ACC112 (cell line): ENCODE measurements around the gene RUNX1.

Experiments
- H2AFZ ChIP-seq: fragments of 200-600 bp; sonication (generic); one replicate; pipeline ENCODE4 v1.6.0; 2017; ENCODE audit warnings: antibody characterized with exemption, low read length; ENCODE audit not compliant: unreplicated experiment
- H3K27ac ChIP-seq: fragments of 200-600 bp; sonication (generic); 2 replicates; pipeline ENCODE4 v1.5.1; 2014; ENCODE audit warnings: low read depth, mild to moderate bottlenecking, antibody characterized with exemption, low read length, moderate library complexity
- H3K27me3 ChIP-seq: fragments of 200-600 bp; sonication (generic); 2 replicates; pipeline ENCODE4 v1.6.1; 2014; ENCODE audit warnings: mild to moderate bottlenecking, antibody characterized with exemption, low read length, moderate library complexity, mixed read lengths; ENCODE audit not compliant: insufficient read depth
- H3K36me3 ChIP-seq: fragments of 200-600 bp; sonication (generic); 2 replicates; pipeline ENCODE4 v1.6.1; 2016; ENCODE audit warnings: mild to moderate bottlenecking, antibody characterized with exemption, low read length, moderate library complexity, mixed read lengths; ENCODE audit not compliant: insufficient read depth
- H3K4me1 ChIP-seq: fragments of 200-600 bp; sonication (generic); one replicate; pipeline ENCODE4 v1.6.1; 2016; ENCODE audit warnings: low read length, mixed read lengths; ENCODE audit not compliant: insufficient read depth, unreplicated experiment, control insufficient read depth
- H3K4me3 ChIP-seq: fragments of 200-600 bp; sonication (generic); 2 replicates; pipeline ENCODE4 v1.5.1; 2014; ENCODE audit warnings: mild to moderate bottlenecking, low read depth, low read length
- H3K79me2 ChIP-seq: fragments of 200-600 bp; sonication (generic); one replicate; pipeline ENCODE4 v1.6.0; 2016; ENCODE audit warnings: low read length; ENCODE audit not compliant: control insufficient read depth, unreplicated experiment, insufficient read depth

RUNX1 gene

DNA sequence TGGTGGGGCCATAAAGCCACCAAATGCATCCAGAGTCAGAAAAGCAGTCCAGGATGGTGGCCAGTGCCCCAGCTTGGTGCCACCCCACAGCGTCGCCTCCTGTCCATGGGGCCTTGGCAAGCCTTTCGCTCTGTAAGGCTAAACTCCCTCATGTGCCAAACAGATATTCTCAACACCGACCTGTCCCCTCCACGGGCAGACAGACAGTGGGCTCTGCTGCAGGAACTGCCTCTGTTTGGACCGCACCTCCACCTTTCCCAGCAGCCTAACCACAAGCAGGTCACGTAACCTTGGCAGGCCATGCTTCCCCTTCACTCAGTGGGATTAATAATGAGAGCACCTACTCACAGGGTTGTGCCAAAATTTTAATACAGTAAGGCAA is 11.7 kb downstream of the RUNX1 start:
- Histone ChIP-seq H3K79me2 (no peaks in the 10 kb centered on the region), H3K36me3 (no peaks in the 10 kb centered on the region), H2AFZ (no peak overlapping the region), H3K4me1 (peaks cover 6% of the 10 kb centered on the region), H3K27ac (no peak overlapping the region), H3K4me3 (no peak overlapping the region), H3K27me3 (no peaks in the 10 kb centered on the region)

DNA sequence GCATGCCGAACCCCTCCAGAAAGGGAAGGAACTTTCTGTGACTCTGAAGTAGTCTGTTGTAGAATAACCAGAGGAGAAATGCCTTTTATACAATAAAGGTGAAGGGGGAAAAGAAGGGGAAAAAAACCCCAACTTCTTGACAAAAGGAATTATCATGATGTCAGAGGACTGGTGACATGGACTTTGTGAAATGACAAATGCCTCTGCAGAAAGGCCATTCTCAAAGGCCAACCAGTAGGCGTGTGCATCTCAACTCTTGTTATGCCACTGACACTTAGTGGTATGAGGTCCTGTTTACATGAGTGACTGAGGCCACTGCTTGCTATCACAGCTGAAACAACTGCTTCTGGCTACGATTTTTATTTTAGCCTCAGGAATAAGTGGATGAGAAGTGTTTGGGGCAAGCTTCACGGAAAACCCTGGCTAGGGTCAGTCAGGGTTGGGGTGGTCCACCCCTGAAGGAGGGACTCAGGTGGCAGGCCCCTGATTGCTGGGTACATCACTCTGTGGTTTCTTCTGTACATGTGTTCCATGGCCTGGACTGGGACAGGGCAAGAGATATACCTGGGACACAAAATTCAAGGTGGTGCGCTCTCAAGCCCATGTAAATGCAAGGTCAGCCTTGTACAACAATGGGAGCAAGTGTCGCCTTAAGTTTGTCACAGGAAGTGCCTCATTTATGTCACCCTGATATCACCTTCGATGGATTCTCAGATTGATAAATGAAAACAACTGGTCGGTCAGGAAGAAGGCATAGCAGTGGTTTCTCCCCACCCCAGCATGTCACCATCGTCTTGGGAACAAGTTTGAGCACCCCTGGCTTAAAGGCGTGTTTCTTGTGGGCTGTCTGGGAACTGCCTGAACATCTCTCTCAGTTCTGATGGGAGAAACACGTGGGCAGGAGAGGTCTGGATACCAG is 12.4 kb downstream of the RUNX1 start:
- Histone ChIP-seq H3K27ac (no peak overlapping the region), H2AFZ (no peak overlapping the region), H3K79me2 (no peaks in the 10 kb centered on the region), H3K4me1 (peaks cover 6% of the 10 kb centered on the region), H3K36me3 (no peaks in the 10 kb centered on the region), H3K4me3 (no peak overlapping the region), H3K27me3 (no peaks in the 10 kb centered on the region)

DNA sequence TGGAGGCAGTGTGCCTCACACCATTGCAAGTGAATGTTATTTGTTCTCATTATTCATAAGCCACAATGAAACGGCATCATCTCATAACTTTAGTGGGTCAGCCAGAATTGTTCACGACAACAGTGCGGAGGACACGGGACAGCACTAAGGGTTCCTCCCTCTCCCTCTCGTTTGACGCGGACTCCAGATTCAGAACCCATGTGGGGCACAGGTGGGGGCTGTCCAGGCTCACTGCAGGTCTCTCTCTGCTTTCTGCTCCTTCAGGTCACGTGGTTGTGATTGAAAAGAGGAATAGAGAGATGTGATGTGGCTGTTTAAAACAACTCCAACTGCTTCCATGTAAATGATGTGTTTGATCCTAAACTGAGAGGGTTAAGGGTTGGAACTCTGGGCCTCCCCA is 13.5 kb downstream of the RUNX1 start:
- no peak overlapping the region for H3K4me3 ChIP-seq
- H3K27ac ChIP-seq: no peak overlapping the region
- no peaks in the 10 kb centered on the region for H3K79me2 ChIP-seq
- no peaks in the 10 kb centered on the region for H3K27me3 ChIP-seq
- H3K36me3 ChIP-seq: no peaks in the 10 kb centered on the region
- no peaks in the 10 kb centered on the region for H3K4me1 ChIP-seq
- H2AFZ ChIP-seq: no peak overlapping the region

DNA sequence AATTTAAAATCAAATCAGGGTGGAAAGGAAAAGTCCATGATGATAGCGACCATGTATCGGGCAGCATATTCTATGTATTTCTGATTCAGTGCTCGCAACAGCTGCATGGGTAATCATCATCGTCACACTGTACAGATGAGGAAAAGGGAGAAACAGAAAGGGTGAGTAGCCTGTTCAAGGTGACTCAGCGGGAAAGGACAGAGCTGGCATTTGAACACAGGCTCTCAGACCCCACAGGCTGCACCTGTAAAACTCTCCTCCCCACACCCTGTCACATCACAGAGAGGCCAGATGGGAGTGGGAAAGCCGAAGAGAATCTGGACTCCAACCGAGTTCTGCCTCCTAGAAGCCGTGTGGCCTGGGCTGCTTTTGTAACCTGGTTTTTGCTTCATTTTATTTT is 14.0 kb downstream of the RUNX1 start:
- no peaks in the 10 kb centered on the region for H3K79me2 ChIP-seq
- no peak overlapping the region for H2AFZ ChIP-seq
- H3K4me3 ChIP-seq: no peak overlapping the region
- H3K4me1 ChIP-seq: no peaks in the 10 kb centered on the region
- no peak overlapping the region for H3K27ac ChIP-seq
- H3K36me3 ChIP-seq: no peaks in the 10 kb centered on the region
- H3K27me3 ChIP-seq: no peaks in the 10 kb centered on the region

DNA sequence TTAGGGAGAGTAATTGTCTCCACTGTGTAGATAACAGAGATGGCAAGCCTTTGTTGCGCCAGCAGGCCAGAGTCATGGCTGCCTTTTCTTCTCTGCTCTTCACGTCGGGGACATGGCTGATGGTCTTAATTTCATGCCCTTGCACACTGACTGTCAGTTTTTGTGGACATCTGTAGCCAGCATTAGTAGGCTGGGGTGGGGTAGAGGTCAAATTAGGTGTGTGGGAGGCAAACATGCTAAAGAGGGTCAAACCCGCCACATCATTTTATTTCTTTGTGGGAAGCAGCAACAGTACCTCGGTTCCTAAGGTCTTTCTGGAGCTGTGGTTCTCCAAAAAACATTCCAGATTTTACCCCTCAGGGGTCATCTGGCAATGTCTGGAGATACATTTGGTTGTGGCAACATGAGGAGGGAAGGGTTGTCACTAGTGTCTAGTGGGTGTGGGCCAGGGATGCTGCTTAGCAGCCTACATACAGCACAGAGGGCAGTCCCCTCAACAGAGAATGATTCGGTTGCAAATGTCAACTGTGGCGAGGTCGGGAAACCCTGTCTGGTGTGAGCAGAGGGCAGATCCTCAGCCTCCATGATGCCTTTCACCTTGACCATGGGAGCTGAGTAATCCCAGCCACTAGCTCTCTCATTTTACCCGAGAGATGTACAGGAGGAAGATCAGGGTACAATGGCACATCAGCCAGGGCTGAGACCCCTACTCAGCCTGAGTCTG is 14.7 kb downstream of the RUNX1 start:
- Histone ChIP-seq H3K4me1 (no peaks in the 10 kb centered on the region), H2AFZ (no peak overlapping the region), H3K36me3 (no peaks in the 10 kb centered on the region), H3K27me3 (no peaks in the 10 kb centered on the region), H3K27ac (no peak overlapping the region), H3K79me2 (no peaks in the 10 kb centered on the region), H3K4me3 (no peak overlapping the region)

DNA sequence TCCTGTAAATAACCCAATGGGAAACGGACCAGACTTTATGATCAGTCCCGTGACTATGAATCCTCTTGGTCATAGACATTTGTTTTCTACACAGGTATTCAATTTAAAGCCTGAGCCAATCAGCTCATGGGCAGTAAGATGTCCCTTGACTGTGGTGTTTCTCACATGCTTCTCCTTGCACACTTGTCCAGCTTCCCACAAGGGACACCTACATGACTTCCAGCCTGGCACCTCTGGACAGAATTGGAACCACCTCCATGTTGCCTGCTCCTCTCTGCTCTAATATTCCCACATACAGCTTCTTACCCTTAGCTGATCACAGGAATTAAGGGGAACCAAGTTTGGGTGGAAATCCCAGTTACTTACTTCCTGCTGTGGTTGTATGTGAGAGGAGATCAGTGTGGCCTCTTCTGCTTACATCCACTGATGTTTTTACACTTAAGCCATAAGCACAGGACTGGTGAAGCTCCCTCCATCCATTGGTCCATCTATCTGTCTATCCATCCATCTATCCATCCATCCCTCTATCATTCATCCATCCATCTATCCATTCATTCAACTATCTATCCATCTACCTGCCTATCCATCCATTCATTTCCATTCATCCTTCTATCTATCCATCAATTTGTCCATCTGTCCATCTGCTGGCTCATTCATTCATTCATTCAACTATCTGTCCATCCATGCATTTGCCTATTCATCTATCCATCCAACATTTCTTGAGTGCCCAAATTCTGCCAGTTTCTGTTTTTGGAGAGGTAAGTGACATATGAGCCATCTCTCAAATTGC is 16.4 kb downstream of the RUNX1 start:
- Histone ChIP-seq H3K4me3 (no peak overlapping the region), H3K4me1 (no peaks in the 10 kb centered on the region), H3K79me2 (no peaks in the 10 kb centered on the region), H3K36me3 (no peaks in the 10 kb centered on the region), H3K27ac (no peak overlapping the region), H3K27me3 (no peaks in the 10 kb centered on the region), H2AFZ (no peak overlapping the region)

DNA sequence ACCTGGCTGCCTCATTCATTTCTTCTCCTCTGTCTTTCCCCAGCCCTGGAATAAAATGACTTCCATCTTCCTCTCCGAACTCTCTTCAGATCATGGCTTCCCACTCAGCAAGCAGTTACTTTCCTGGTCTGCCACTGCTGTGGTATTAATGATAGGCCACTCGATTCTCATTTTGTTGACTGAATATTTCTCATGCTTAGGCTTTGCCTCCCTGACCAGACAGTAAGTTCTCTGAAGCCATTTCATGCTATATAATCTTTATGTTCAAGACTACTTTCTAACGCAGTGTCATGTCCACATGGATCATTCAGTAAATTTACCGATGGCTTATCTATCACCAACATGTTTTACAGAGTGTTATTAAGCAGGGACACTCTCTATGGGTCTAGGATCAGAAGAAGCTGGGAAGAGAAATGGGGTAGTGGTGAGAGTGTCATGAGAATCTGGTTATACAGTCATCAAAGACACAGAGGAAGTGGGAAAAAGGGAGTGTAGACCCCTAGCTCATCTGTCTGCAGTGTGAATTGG is 20.6 kb downstream of the RUNX1 start:
- H3K4me1 ChIP-seq: peaks cover 10% of the 10 kb centered on the region
- no peak overlapping the region for H3K27ac ChIP-seq
- H3K4me3 ChIP-seq: no peak overlapping the region
- H3K36me3 ChIP-seq: no peaks in the 10 kb centered on the region
- H3K79me2 ChIP-seq: no peaks in the 10 kb centered on the region
- no peaks in the 10 kb centered on the region for H3K27me3 ChIP-seq
- H2AFZ ChIP-seq: no peak overlapping the region

DNA sequence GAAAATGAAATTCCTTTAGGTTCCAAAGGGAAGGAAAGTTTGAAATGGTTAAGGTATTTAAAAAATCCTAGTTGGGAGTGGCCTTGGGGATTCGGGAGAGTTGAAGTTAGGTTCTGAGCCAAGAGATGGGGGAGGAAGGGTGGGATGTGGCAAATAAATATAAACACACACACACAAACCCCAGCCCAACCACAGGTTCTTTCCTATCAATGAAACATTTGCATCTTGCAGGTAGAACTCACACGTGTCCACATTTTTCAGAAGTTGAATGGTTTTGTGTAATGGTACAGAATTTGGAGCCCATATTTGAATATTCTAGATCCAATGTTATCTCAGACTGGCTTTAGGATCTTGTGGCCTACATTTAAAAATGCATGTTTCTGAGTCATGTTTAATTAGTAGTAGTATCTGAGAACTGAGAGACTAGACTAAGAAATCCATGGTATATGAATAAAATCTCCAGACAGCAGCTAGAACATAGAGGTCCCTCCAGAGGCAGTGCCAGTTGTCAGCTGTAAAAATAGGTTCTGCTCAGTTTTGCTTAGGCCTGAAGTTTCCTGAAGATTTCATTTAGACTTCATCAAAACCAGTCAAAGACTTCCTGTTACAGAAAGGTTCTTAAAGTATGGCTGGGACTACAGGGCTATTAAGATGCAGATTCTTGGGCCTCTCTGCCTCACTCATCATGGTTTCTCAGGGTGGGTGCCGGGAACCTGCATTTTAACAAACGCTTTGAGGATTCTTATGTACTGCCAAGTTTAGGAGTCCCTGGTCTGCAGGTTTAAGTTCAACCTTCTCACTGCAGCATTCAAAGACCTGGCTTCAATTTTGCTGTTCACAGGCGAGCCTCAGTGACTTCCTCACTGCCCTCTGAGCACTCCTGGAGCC is 21.3 kb downstream of the RUNX1 start:
- Histone ChIP-seq H3K27ac (no peak overlapping the region), H3K4me3 (no peak overlapping the region), H2AFZ (no peak overlapping the region), H3K36me3 (no peaks in the 10 kb centered on the region), H3K79me2 (no peaks in the 10 kb centered on the region), H3K27me3 (no peaks in the 10 kb centered on the region), H3K4me1 (peaks cover 10% of the 10 kb centered on the region)

DNA sequence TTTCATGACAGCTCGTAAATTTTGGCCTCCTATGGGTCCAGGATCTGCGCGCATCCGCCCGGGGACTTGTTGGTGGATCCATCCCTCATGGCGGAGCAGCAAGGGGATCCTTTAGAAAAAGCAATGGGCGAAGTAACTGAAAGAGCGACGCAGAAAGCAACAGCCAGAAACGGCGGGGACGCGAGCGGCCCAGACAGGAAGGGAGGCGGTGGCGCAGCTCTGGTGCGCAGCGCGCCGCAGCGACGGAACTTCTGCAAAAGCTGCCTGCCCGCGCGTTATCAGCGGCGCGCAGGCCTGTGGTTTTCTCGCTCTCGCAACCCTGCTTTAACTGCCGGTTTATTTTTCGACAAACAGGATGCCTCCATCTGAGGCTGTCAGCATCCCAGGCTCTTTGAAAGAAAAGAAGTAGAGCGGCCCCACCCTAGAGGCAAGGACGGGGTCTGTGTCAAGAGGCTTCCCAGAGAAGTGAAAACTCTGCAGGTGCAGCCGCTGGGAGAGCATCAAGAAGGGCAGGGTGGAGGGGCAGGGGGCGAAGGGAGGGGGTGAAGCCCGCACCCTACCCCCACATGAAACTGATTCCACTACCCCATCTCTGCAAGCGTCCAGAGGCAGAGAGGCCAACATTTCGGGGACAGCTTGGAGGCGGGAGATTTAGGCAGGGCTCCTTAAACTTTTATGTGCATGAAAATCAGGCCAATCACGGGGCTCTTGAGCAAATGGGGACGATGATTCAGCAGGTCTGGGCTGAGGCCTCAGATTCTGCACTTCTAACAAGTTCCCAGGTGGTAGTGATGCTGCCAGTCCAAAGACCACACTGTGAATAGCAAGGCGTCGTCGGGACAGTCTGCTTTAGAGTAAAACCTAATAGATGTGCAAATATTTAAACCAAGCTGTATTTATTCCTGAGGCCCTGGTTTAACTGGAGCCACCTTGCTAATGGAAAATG is 22.2 kb downstream of the RUNX1 start:
- Histone ChIP-seq H3K4me1 (peaks cover 10% of the 10 kb centered on the region), H3K36me3 (no peaks in the 10 kb centered on the region), H3K27ac (no peak overlapping the region), H3K27me3 (no peaks in the 10 kb centered on the region), H3K4me3 (peak overlapping the region; percentile 67), H2AFZ (peak overlapping the region; percentile 80), H3K79me2 (no peaks in the 10 kb centered on the region)
